GM23338 (cell line): Measurements from ENCODE around the gene LYST.

Experiments
- CREB1 ChIP-seq: fragments of 250-450 bp; sonication (Bioruptor Pico); IDR thresholded peaks from 2 replicates; pipeline ENCODE4 v1.5.0; 2020; ENCODE audit warnings: low read depth, mild to moderate bottlenecking, moderate library complexity
- ETS1 ChIP-seq: IDR thresholded peaks from 2 replicates; pipeline ENCODE4 v1.6.1; 2016; ENCODE audit warnings: antibody characterized with exemption
- EZH2 ChIP-seq: fragments of 200-600 bp; sonication (generic); IDR thresholded peaks from one replicate; pipeline ENCODE4 v1.8.0; 2017; ENCODE audit warnings: antibody characterized with exemption, mild to moderate bottlenecking, low read depth; ENCODE audit not compliant: unreplicated experiment
- EZH2phosphoT487 ChIP-seq: fragments of 200-600 bp; sonication (generic); IDR thresholded peaks from one replicate; pipeline ENCODE4 v1.8.1; 2018; ENCODE audit warnings: antibody characterized with exemption; ENCODE audit not compliant: unreplicated experiment
- JUNB ChIP-seq: IDR thresholded peaks from one replicate; pipeline ENCODE4 v1.6.1; 2016; ENCODE audit warnings: antibody characterized with exemption; ENCODE audit not compliant: unreplicated experiment
- NANOG ChIP-seq: IDR thresholded peaks from 2 replicates; pipeline ENCODE4 v1.6.1; 2016; ENCODE audit warnings: antibody characterized with exemption, borderline replicate concordance
- POLR2AphosphoS5 ChIP-seq: IDR thresholded peaks from 2 replicates; pipeline ENCODE4 v1.6.1; 2016; ENCODE audit warnings: antibody characterized with exemption, low read depth
- REST ChIP-seq: IDR thresholded peaks from one replicate; pipeline ENCODE4 v1.6.1; 2018; ENCODE audit warnings: antibody characterized with exemption; ENCODE audit not compliant: unreplicated experiment
- STAT1 ChIP-seq: IDR thresholded peaks from one replicate; pipeline ENCODE4 v1.6.1; 2016; ENCODE audit warnings: antibody characterized with exemption; ENCODE audit not compliant: unreplicated experiment
- ZNF114 ChIP-seq: fragments of 250-450 bp; sonication (Bioruptor Pico); IDR thresholded peaks from 2 replicates; pipeline ENCODE4 v1.5.0; 2020; ENCODE audit warnings: mild to moderate bottlenecking, moderate library complexity
- ZNF331 ChIP-seq: fragments of 250-450 bp; sonication (Bioruptor Pico); IDR thresholded peaks from 2 replicates; pipeline ENCODE4 v1.5.0; 2020; ENCODE audit warnings: low read depth, mild to moderate bottlenecking, moderate library complexity
- TF ChIP-seq, protein P1 (sequence below), 2 experiments: fragments of 200-600 bp in 1 of 2; sonication (generic) in 1 of 2; conservative IDR thresholded peaks; 2 replicates each; pipeline versions ENCODE4 v1.5.1 to v1.6.1; 2016 to 2017; ENCODE audit warnings: antibody characterized with exemption in 2 of 2, low read depth in 2 of 2, mild to moderate bottlenecking in 2 of 2, moderate library complexity in 1 of 2
- TF ChIP-seq, protein P2 (sequence below): fragments of 250-450 bp; sonication (Bioruptor Pico); IDR thresholded peaks from 2 replicates; pipeline ENCODE4 v1.5.0; 2020; ENCODE audit warnings: mild to moderate bottlenecking, moderate library complexity

DNA sequence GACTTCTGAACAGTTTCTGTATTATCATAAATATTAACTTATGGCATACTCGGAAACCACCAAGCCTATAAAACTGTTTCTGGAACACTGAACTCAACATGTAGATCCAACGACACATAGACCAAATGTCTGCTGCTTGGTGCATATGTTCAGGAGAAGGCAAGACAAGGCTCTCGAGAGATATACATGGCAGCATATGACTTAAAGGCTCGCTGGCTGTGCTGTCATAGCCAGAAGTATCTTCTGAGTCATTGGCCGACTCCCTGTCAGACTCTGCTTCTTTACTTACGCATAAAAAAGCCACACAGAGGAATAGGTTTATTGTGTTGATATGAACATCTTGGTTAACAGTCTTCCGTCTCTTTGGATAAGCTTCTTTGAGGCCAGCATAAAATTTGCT is 60.6 kb downstream of the LYST start:
- TF ChIP-seq, protein P1, sequence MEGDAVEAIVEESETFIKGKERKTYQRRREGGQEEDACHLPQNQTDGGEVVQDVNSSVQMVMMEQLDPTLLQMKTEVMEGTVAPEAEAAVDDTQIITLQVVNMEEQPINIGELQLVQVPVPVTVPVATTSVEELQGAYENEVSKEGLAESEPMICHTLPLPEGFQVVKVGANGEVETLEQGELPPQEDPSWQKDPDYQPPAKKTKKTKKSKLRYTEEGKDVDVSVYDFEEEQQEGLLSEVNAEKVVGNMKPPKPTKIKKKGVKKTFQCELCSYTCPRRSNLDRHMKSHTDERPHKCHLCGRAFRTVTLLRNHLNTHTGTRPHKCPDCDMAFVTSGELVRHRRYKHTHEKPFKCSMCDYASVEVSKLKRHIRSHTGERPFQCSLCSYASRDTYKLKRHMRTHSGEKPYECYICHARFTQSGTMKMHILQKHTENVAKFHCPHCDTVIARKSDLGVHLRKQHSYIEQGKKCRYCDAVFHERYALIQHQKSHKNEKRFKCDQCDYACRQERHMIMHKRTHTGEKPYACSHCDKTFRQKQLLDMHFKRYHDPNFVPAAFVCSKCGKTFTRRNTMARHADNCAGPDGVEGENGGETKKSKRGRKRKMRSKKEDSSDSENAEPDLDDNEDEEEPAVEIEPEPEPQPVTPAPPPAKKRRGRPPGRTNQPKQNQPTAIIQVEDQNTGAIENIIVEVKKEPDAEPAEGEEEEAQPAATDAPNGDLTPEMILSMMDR (conservative IDR thresholded peaks at IDR 0.05; ENCODE audit: low read depth in 2 of 2), result no peak
- no peak for TF ChIP-seq EZH2
- TF ChIP-seq EZH2phosphoT487, result no peak
- TF ChIP-seq CREB1 (CRISPR knock-in tag), result no peak
- no peak for TF ChIP-seq ZNF331 (CRISPR knock-in tag)
- no peak for TF ChIP-seq POLR2AphosphoS5
- TF ChIP-seq REST, result no peak
- no peak for TF ChIP-seq JUNB
- TF ChIP-seq STAT1, result no peak
- no peak for TF ChIP-seq ETS1
- TF ChIP-seq, protein P2, sequence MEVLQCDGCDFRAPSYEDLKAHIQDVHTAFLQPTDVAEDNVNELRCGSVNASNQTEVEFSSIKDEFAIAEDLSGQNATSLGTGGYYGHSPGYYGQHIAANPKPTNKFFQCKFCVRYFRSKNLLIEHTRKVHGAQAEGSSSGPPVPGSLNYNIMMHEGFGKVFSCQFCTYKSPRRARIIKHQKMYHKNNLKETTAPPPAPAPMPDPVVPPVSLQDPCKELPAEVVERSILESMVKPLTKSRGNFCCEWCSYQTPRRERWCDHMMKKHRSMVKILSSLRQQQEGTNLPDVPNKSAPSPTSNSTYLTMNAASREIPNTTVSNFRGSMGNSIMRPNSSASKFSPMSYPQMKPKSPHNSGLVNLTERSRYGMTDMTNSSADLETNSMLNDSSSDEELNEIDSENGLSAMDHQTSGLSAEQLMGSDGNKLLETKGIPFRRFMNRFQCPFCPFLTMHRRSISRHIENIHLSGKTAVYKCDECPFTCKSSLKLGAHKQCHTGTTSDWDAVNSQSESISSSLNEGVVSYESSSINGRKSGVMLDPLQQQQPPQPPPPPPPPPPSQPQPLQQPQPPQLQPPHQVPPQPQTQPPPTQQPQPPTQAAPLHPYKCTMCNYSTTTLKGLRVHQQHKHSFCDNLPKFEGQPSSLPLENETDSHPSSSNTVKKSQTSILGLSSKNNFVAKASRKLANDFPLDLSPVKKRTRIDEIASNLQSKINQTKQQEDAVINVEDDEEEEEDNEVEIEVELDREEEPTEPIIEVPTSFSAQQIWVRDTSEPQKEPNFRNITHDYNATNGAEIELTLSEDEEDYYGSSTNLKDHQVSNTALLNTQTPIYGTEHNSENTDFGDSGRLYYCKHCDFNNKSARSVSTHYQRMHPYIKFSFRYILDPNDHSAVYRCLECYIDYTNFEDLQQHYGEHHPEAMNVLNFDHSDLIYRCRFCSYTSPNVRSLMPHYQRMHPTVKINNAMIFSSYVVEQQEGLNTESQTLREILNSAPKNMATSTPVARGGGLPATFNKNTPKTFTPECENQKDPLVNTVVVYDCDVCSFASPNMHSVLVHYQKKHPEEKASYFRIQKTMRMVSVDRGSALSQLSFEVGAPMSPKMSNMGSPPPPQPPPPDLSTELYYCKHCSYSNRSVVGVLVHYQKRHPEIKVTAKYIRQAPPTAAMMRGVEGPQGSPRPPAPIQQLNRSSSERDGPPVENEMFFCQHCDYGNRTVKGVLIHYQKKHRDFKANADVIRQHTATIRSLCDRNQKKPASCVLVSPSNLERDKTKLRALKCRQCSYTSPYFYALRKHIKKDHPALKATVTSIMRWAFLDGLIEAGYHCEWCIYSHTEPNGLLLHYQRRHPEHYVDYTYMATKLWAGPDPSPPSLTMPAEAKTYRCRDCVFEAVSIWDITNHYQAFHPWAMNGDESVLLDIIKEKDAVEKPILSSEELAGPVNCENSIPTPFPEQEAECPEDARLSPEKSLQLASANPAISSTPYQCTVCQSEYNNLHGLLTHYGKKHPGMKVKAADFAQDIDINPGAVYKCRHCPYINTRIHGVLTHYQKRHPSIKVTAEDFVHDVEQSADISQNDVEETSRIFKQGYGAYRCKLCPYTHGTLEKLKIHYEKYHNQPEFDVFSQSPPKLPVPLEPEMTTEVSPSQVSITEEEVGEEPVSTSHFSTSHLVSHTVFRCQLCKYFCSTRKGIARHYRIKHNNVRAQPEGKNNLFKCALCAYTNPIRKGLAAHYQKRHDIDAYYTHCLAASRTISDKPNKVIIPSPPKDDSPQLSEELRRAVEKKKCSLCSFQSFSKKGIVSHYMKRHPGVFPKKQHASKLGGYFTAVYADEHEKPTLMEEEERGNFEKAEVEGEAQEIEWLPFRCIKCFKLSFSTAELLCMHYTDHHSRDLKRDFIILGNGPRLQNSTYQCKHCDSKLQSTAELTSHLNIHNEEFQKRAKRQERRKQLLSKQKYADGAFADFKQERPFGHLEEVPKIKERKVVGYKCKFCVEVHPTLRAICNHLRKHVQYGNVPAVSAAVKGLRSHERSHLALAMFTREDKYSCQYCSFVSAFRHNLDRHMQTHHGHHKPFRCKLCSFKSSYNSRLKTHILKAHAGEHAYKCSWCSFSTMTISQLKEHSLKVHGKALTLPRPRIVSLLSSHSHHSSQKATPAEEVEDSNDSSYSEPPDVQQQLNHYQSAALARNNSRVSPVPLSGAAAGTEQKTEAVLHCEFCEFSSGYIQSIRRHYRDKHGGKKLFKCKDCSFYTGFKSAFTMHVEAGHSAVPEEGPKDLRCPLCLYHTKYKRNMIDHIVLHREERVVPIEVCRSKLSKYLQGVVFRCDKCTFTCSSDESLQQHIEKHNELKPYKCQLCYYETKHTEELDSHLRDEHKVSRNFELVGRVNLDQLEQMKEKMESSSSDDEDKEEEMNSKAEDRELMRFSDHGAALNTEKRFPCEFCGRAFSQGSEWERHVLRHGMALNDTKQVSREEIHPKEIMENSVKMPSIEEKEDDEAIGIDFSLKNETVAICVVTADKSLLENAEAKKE, result no peak
- no peak for TF ChIP-seq ZNF114 (CRISPR knock-in tag)
- no peak for TF ChIP-seq NANOG
